Myocyte (in vitro differentiated cells): ENCODE data around the gene KLHL1. TPM values are rescaled to one million over a fixed set of nuclear protein-coding genes. Genes with fewer than 3 reads are reported as not detected.

ENCODE experiments used
- DNase-seq: peaks from one replicate; pipeline ENCODE4 v3.0.0-alpha.2; 2012; ENCODE audit warnings: low read depth
- total RNA-seq: library from RNA; depleted of rRNA; stranded (reverse); fragments of >200 nt; gene quantifications from 2 replicates; pipeline ENCODE4 v1.2.3, GENCODE V29; 2014

KLHL1 gene
- total RNA-seq, 1 donor from 2014 or later = not detected

DNA sequence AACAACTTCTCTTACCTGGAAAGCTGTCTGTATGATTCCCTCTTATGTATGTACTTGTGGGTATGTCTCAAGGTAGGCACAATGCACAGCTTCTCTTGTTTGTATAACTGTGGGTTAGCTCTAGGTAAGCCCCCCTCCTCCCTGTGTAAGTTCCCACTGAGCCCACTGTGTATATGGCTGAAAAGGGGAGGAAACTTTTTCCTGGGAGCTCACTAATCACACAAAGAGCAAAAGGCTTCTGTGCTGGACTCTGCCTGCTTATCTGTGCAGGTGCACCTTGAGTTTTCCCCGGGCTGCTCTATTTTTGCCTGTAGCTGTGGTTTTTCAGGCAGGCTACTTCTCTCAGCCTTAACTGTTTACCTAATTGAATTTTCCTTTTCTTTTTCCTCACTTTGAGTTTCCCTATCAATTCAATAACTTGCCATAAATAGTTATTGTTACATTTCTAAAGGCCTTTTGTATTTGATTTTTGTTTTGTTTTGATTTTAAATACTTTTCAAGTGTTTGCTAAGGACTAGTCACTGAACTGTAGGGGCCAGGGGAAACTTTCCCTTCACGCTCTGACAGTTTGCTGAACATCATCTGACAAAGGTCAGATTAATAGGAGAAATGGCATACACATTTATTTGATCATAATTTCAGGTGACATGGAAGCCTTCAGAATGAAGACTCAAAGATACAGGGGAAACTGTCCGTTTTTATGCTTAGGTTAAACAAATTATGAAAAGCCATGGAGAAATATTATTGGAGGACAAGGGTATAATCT, 424.1 kb downstream of the KLHL1 start:
- no peak for DNase-seq

DNA sequence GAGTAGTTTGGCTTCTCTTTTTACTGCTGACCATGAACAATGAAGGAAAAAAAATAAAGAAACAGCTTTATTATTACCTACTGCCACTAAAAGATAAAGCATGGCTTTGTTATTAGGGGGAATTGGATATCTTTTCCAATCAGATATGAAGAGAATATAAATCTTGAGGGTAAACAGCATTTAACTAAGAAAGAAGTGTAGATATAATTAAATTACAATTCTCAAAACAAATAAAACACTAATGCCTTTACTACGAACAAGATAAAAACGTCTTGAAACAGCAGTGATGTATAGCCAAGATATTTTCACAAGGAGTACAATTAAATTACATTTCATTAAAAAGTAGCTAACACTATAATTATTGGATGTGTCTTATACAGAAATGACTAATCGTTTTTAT, 426.5 kb downstream of the KLHL1 start:
- DNase-seq = no peak

DNA sequence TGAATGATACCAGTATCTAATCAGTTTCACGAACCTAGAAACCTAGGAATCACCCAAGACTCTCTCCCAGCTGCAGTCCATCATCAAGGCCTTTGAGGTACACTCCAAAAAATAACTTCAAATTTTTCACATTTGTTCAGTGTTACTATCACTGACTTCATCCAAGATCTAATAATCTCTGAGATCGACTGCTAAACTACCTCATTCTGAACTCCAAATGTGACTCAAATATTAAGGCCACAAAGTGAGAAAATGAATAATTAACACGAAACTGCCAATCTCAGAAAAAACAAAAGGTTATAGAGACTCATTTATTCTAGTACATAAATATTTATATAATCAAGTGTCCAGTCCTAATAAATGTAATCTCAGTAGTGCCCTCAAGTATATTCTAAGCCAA, 430.9 kb downstream of the KLHL1 start:
- DNase-seq = no peak

DNA sequence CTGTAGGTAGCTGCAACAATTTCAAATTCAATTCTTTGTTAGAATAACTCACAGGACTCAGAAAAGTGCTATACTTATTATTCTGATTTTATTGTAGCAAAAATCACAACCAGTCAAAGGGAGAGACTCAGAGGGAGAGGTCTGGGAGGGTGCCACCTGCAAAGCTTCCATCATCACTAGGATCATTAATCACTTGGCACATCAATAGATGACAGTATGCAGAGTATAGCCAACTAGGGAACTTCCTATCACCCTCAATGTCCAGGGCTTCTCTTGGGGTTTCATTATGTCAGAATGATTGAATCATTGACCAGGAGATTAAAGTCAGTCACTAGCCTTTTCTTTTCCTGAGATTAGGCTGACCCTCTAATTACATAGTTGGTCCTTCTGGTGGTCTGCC, 432.0 kb downstream of the KLHL1 start:
- no peak for DNase-seq

DNA sequence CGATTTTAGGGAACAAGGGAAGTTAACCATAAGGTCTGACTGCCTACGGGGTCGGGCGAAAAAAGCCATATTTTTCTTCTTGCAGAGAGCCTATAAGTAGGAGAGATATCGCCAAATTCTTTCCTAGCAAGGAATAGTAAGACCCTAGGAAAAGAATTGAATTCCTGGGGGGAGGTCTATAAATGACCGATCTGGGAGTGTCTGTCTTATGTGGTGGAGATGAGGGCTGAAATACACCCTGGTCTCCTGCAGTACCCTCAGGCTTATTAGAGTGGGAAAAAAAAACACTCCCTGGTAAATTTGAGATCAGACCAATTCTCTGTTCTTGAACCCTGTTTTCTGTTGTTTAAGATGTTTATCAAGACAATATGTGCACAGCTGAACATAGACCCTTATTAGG, 448.1 kb downstream of the KLHL1 start:
- DNase-seq = no peak

DNA sequence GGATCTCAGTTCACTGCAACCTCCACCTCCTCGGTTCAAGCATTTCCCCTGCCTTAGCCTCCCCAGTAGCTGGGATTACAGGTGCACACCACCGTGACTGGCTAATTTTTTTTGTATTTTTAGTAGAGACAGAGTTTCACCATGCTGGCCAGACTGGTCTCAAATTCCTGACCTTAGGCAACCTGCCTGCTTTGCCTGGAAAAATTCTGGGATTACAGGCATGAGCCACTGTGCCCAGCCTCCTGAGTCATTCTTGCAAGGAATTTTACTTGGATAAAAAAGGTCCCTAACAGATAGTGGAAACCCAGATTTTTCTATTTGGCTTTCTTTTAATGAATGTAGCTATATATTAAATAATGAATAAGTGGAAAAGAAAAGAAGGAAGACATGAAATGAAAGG, 450.6 kb downstream of the KLHL1 start:
- no peak for DNase-seq

DNA sequence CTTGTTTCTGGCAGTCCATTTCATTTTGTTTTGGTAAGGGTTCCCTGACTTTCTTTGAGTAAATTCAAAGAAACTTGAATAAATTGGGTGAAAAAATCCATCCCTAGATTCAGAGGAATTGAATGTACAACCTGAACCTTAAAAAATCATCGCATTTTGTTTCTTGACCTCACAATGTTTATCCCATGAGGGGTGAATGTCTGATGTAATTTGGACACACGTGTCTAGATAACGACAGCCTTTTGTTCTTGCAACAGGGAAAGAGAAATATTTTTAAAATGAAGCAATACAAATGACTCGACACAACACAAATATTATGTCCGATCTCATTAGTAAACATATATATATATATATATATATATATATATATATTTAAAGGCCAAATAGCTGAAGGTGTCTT, 453.9 kb downstream of the KLHL1 start:
- DNase-seq = no peak

Other genes starting within 250 kb of the KLHL1 start
- gene ATXN8OS, start 626 bp downstream of the KLHL1 start, total RNA-seq = not detected in 2 replicates